SW480 (cell line): ENCODE results near the gene RPH3AL.
"Not testable (repeated sequence)": the region's sequence is repeated elsewhere in the genome, so short reads cannot be mapped to it uniquely, and the experiment has no call there.

Experiments
- DNase-seq: peaks from one replicate; pipeline ENCODE4 v3.0.0-alpha.2; 2016; ENCODE audit warnings: low spot score

Gene RPH3AL

DNA sequence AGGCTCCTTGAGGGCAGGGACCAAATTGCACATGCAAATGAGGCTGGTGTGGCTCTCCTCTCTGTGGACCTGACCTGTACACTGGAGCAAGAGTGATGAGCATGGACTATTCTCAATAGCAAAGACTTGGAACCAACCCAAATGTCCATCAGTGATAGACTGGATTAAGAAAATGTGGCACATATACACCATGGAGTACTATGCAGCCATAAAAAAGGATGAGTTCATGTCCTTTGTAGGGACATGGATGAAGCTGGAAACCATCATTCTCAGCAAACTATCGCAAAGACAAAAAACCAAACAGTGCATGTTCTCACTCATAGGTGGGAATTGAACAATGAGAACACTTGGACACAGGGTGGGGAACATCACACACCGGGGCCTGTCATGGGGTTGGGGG lies 128.0 kb downstream of the RPH3AL start:
- DNase-seq = not testable (repeated sequence)

GRCh38 chr17:223723-224471 lies 128.7 kb downstream of the RPH3AL start:
- no peak for DNase-seq

- DNase-seq = no peak
Observed at GRCh38 chr17:222172-222571, 130.4 kb downstream of the RPH3AL start.

- DNase-seq = no peak
Observed at GRCh38 chr17:219696-220095, 132.9 kb downstream of the RPH3AL start.

DNA sequence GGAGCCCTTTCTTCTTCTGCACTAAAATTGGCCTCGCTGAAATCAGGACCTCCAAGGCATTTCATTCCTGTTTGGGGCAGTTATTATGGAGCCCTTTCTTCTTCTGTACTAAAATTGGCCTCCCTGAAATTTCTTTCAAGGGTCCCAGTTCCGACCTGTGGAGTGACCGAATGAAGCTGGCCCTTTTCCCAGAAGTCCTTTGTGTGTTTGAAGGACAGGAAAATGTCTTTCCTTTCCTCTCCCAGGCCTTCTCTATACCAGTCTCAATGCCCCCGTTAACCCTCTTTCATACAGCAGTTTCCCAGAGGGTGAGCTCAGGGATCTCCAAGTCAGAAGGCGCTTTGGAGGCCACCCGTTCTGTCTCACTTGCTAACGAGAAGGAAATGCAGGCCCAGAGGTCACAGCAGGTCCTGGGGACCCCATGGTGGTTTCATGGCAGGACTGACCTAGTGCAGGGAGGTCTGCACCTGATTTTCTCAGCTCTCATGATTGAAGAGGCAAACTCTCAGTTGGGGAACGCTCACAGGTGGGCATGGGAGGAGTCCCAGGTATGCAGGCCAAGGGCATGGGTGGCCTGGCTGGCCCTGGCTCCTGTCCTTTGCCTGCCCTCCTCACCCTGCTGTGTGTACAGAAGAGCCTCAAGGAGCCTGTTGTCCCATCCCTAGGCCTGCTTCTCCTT lies 134.0 kb downstream of the RPH3AL start:
- DNase-seq = no peak

GRCh38 chr17:216625-217024 lies 136.0 kb downstream of the RPH3AL start:
- DNase-seq = no peak

DNA sequence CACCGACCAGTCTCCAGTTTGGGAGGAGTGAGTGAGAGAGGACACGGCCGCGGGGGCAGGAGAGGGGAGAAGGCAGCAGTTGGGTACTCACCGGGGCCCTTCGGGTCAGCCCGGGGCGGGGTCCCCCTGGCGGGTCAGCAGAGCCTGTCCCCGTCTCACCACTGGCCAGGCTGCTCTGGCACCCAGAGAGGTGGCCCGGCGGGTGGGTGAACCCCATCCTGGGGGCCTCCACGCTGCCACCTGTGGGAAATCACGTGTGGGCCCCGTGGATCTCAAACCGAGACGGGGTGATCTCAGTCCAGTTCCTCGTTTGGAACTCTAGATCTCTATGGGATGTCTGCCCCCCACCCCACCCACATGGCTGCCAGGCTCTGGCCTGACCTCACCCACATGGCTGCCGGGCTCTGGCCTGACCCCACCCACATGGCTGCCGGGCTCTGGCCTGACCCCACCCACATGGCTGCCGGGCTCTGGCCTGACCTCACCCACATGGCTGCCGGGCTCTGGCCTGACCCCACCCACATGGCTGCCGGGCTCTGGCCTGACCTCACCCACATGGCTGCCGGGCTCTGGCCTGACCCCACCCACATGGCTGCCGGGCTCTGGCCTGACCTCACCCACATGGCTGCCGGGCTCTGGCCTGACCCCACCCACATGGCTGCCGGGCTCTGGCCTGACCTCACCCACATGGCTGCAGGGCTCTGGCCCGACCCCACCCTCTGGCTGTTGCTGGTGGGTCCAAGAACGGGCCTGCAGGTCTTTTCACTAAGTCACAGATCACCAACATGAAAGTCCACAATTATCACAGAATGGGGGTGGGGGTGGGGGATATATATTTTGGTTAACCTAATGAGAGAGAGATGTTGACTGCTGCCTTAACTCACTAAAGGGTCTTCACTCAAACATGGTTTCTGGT lies 136.8 kb downstream of the RPH3AL start:
- DNase-seq = not testable (repeated sequence)

GRCh38 chr17:214881-215331 lies 137.7 kb downstream of the RPH3AL start:
- DNase-seq = no peak

DNA sequence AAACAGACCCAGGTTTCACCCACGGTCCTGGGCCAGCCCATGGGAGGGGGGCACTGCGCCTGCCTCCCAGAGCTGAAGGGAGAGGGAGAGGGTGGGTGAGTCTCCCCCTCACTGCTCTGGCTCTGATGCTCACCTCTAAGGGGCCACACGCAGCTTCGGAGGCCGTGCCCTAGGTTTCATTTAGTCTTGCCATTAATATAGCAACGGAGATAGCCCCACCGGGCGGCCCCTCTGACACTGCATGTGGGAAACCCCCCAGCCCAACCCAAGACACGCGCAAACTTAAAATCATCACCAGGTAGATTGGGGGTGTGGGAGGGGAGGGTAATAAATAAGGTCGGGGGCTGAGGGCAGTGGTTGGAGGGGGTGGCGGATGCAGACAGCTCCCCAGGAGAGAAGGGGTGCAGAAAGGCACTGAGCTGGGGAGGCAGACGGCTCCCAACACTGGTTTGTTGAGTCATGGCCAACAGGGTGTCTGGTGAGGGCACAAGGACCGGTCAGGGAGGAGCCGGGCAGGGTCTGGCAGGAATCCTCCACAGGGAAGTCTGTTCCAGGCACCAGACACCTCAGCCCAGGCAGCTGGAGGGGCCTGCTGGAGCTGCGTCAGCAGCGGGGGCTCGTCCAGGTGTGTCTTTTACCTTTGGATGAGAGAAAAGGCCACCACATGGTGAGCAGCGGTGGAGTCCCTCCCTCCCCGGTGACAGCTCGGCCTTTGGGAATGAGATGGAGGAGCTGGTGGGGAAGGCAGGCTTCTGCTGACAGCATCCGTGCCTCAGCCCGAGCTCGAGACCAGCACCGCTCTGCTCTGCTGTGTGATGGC lies 139.1 kb downstream of the RPH3AL start:
- DNase-seq = no peak

DNA sequence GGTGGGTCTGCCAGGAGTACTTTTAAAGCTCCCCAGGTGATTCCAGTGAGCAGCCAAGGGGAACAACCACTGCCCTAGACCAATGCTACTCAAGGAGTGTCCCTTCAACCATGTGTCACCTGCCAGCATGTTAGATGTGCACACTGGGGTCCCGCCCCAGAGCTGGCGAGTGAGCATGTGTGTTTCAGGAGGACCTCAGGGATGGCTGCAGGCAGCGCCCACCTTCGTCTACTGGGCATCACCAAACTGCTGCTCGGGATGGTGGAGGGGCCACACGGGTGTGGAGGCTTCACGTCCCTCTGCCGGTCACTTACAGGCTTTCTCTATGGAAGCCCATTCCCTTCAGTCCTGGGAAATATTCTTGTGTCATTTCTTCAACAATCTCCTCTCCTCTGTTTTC lies 142.2 kb downstream of the RPH3AL start:
- no peak for DNase-seq

DNA sequence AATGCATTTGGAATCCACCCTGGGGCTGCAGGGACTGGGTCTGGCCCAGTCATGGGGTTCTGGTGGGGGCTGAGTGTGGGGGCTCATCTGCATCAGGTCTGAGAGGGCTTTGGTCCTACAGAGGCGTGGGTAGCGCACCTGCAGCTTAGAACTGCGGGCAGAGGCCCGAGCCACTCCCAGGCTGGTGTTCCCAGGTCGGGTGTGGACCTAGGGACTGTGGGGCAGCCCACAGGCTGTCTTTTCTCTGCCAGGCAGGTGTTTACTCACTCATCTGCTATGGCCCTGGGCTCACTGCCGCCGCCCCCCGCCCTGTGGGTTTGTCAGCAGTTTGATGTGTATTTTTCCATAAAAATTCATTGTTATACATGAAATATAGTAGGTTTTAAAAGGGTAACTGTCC lies 144.2 kb downstream of the RPH3AL start:
- DNase-seq = no peak

GRCh38 chr17:207775-208174 lies 144.8 kb downstream of the RPH3AL start:
- DNase-seq = no peak

DNA sequence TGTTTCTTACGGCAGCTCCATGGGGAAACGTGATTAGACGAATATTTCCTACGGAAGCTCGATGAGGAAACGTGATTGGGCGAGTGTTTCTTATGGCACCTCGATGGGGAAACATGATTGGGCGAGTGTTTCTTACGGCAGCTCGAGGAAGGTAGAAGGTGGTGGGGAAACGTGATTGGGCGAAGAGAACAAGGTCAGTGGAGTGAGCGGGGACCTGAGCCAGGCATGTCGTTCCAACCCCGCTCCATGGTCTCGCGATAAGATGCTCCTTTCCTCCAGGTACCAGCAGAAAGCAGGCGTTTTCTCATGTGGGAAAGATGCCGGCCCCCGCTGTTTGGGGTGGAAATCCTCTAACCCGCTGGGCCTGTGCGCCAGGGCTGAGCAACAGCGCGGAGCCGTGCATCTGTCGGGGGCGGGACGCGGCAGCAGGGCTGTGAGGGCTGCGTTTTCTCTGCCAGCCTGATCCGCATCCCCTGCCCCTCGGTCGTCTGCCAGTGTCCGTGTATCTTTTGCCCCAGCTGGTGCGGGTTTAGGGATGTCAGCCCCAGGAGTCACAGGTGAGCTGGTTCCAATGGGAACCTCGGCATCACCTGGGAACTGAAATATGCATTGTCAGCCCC lies 145.6 kb downstream of the RPH3AL start:
- no peak for DNase-seq

DNA sequence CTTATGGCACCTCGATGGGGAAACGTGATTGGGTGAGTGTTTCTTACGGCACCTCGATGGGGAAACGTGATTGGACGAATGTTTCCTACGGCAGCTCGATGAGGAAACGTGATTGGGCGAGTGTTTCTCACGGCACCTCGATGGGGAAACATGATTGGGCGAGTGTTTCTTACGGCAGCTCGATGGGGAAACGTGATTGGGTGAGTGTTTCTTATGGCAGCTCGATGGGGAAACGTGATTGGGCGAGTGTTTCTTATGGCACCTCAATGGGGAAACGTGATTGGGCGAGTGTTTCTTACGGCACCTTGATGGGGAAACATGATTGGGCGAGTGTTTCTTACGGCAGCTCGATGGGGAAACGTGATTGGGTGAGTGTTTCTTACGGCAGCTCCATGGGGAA lies 146.1 kb downstream of the RPH3AL start:
- not testable (repeated sequence) for DNase-seq

DNA sequence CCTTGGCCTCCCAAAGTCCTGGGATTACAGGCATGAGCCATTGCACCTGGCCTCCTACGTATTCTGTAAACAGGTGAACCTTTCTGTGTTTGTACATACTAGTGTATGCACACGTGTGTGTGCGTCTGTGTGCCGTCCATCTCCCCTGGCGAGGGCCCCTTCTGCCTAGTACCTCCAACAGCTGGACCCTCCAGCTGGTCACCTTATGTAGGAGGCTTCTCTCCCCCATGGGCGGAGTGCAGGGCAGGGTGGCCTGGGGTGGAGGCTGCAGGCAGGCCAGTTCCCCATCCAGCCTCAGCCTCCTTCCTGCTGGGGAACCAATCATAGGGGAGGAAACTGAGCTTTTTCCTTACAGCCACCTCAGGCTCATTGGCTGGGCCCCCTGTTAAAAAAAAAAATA lies 146.8 kb downstream of the RPH3AL start:
- DNase-seq = no peak

DNA sequence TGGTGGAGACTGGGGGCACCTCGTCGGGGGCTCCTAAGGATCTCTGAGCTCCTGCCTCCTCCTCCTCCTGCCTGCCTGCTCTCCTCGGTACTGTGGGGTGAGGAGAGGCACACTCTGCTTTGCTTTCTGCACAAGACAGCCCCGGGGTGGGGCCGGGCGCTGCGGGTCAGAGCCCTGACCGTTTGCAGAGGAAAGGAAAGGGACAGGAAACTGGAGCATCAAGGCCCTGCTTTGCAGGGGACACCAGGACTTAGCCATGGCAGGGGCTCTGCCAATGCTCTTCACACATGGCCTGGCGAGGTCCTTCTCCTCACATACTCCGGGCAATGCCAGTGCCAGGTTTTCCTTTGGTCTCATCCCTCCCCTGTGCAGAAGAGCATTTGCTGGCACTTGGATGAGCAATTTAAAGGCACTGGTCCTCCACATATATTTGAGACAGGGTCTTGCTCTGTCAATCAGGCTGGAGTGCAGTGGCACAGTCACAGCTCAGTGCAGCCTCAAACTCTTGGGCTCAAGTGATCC lies 147.4 kb downstream of the RPH3AL start:
- no peak for DNase-seq

DNA sequence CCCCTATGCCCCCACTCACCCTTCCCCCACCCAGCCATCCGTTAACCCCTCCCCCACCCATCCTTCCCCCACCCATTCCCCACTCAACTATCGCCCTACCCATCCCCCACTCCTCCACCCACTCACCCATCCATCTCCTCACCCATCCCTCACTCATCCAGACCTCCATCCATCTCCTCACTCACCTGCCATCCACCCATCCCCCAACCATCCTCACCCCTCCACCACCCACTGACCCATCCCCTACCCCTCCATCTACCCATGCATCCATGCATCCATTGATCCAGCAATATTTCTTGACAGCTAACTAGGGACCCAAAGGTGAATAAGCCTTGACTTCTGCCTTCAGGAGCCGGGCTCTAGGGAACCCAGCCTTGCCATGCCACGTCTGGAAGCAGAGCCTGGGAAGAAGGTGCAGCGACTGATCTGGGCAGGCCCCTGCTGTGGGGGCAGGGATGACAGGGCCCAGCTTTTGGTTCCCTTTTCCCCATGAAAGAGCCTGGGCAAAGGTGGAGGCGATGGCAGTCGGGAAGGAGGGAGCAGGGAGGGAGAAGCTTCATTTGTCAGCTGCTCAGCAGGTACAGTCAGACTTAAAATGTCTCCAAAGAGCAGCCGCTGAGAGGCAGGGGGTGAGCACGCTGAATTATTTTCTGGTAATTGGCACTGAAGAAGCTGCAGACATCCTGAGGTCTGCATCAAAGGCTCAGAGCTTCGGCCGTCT lies 148.0 kb downstream of the RPH3AL start:
- no peak for DNase-seq

GRCh38 chr17:202501-202951 lies 150.1 kb downstream of the RPH3AL start:
- DNase-seq = no peak

- not testable (repeated sequence) for DNase-seq
Observed at GRCh38 chr17:201736-202135, 150.9 kb downstream of the RPH3AL start.

- DNase-seq = not testable (repeated sequence)
Observed at GRCh38 chr17:201257-201656, 151.3 kb downstream of the RPH3AL start.
